ENCODE measurements around the gene C2CD2L.
"Not testable (repeated sequence)": the region's sequence is repeated elsewhere in the genome, so short reads cannot be mapped to it uniquely, and the experiment has no call there.

The C2CD2L gene

DNA sequence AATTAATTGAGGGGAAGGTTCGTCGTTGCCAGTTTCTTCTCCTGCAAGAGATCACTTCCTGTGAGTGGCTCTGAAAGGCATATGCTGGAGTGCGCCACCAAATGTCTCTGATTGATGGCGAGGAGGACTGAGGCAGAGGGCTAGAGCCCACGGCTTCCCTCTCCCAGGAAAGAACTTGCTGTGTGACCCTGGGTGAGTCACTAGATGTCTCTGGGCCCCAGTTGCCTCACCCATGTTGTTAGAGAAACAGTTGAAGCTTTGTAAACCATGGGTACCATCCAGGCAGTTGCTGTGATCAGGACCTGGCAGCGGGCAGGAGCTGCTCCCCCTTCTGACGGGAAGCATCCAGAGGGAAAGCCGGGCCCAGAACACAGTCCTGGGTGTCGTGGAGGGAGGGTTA, 44.9 kb downstream of the C2CD2L start:
- no peak for DNase-seq (ENCODE audit: low read depth)

DNA sequence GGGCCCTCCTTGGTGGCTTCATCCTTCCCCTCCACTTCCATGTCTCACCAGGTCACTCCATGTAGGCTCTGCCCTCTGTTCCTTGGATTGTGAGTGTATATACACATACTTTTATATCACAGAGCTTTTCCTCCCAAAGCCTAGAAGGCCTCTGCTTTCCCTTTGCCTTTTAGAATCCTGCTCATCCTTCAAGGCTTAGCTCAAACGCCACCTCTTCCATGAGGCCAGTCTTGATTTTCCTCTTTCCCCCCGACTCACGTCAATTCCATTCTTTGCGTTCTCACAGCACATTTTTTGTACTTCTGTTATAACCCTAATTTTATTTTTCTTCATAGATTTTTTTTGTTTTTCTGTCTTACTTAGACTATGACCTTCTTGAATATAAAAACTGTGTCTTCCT, 45.5 kb downstream of the C2CD2L start:
- no peak for DNase-seq (ENCODE audit: low read depth)

DNA sequence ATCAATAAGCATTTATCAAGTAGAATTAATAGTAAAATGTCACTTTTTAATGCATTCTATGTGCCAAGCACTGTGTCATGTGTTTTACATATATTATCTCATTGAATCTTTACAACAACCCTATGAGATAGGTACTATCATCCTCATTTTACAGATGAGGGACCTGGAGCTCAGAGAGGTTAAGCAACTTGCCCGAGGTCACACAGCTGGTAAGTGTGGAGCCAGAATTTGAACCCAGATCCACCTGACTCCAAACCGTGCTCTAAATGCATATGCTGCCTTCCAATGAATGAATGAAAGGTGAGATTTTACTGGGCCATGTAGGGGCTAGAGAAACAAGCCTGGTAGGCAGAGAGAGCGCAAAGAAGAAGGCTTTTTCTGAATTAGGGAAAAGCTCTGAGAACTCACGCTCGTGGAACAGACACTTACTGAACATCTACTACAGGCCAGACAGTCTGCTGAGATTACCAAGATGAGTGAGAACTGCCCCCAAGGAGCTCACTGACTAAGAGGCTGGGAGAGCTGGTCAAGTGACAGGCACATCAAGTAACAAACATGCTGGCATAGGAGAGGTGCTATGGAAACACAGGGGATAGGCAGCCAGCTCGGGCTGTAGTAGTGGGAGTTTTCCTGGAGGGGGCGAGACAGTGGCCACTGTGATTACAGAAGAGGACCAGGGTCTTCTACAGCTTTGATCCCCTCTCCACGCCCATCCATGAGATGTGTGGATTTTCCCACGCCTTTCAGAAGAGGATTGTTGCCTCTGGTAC, 46.1 kb downstream of the C2CD2L start:
- no peak for DNase-seq (ENCODE audit: low read depth)

DNA sequence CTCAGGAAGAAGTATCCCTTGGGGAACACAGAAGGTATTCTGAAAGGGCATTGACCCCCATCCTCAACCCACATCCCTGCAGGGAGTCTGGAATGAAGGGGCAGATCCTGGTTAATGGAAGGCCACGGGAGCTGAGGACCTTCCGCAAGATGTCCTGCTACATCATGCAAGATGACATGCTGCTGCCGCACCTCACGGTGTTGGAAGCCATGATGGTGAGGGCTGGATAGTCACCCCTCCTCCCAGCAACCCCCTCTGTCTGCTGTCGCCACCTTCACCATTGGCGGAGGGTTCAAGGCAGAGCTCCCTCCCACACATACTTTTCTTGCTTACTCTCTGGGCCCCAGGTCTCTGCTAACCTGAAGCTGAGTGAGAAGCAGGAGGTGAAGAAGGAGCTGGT, 47.0 kb downstream of the C2CD2L start:
- no peak for DNase-seq (ENCODE audit: low read depth)

DNA sequence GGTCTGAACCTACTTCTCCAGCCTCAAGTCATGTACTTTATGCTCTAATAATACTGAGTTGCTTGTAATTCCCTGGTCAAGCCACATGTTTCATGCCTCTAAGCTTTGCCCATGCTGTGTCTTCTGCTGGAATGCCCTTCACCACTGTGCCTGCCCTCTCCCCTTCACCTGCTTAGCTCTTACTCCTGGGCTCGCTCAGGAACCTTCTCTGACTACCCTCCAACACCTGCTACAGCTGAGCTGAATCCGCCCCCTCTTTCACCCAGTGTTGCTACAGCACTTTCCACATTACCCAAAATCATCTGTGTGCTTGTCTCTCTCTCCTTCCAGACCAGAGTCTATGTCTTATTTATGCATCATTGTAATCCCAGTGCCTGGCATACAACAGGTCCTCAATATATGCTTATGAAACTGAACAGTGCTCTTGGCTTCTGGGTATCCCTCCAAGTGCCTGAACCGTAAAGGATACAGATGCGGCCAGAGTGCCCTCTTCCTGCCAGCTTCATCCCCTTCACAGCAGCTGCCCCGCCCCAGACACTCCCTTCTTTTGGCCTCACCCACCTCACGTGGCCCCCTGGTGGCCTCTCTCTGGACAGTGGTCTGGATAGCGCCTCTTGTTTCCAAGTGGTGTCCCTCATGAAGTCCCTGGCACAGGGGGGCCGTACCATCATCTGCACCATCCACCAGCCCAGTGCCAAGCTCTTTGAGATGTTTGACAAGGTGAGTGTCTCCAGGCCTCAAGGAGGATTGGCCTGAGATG, 48.8 kb downstream of the C2CD2L start:
- no peak for DNase-seq (ENCODE audit: low read depth)

DNA sequence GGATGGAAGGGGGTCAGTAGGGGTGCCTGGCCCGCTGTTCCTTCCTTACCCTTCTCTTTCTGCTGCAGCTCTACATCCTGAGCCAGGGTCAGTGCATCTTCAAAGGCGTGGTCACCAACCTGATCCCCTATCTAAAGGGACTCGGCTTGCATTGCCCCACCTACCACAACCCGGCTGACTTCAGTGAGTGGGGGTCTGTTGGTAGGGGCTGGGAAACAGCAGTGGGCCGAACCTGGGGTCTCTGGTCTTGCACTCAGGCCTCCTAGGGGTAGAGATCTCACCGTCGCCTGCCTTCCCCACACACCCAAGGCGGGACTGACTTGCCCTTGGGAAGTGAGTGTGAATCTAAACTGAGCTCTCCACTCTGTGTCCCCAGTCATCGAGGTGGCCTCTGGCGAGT, 49.4 kb downstream of the C2CD2L start:
- DNase-seq (ENCODE audit: low read depth), result no peak

DNA sequence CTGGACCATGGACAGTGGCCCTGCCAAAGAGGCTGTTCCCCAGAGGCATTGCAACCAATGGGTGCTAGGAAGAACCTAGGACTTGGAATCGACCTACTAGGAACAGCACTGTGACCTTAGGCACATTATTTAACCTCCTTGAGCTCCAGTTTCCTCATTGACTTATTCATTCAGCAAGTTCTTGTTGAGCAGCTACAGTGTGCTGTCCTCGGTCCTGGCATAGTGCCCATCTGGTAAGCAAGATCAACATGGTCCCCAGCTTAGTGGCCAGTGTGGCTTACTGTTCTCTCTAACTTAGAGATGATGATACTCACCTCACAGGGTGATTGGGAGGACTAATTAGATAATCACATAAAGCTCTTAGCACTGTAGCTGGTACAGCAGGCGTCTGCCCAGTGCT, 49.9 kb downstream of the C2CD2L start:
- DNase-seq (ENCODE audit: low read depth), result no peak

DNA sequence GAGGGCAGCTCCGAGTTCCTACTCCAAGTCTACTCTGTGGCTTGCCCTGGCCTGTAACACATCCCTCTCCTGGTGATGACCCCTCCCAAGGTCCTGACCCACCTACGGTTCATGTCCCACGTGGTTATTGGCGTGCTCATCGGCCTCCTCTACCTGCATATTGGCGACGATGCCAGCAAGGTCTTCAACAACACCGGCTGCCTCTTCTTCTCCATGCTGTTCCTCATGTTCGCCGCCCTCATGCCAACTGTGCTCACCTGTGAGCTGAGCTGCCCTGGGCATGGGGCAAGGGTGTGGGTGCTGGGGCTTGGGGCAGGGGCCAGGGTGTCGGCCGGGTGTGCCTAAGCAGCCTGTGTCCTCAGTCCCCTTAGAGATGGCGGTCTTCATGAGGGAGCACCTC, 51.3 kb downstream of the C2CD2L start:
- DNase-seq (ENCODE audit: low read depth), result no peak

DNA sequence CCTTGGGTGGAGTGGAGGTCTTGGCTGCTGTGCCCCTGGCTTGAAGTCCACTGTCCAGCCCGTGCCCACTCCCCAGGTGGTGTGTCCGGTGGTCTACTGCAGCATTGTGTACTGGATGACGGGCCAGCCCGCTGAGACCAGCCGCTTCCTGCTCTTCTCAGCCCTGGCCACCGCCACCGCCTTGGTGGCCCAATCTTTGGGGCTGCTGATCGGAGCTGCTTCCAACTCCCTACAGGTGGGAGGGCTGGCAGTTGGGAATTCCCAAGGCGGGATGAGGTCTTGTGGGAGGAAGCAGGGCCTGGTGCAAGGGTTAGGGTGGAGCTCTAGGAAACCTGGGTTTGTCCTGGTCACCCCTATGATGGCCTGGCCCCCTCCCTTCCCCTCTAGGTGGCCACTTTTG, 53.0 kb downstream of the C2CD2L start:
- DNase-seq (ENCODE audit: low read depth), result no peak

DNA sequence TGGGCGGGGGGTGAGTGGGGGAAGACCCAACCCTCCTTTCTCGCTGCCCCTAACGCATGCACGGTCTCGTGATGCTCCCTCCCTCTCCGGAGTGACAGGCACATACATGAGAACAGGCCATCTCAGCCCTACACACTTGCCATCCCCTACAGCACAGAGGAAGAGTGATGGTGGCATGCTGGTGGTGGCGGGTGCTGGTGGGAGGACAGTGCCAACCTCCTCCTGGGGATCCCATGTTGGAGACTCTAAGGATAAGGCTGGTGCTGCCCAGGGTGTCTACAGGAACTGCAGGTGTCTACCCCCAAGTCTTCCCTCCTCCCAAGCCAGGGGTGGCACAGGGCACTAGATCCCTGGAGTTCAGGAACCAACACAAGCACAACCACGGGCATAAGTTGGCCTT, 54.7 kb downstream of the C2CD2L start:
- no peak for DNase-seq (ENCODE audit: low read depth)

DNA sequence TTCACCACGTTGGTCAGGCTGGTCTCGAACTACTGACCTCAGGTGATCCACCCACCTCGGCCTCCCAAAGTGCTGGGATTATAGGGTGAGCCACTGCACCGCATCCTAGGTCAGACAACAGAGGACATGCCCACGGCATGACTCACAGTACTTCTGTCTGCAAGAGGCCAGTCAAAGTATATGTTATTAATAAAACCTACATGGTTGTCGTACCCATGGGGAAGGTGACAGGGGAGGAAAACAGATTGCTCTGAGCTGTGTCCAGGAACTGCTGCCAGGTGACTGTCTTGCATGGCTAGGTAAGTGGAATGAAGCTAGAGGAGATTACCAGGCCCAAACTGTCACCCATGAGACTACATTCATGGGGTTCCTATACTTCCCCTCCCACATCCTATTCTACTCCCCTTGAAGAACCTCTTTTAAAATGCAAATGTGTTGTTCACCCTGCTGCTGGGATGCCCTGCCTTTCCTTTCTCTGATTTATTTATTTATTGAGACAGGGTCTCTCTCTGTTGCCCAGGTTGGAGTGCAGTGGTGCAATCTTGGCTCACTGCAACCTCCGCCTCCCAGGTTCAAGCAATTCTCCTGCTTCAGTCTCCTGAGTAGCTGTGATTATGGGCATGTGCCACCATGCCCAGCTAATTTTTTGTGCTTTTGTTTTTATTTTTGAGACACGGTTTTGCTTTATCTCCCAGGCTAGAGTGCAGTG, 59.4 kb downstream of the C2CD2L start:
- no peak for DNase-seq (ENCODE audit: low read depth)

DNA sequence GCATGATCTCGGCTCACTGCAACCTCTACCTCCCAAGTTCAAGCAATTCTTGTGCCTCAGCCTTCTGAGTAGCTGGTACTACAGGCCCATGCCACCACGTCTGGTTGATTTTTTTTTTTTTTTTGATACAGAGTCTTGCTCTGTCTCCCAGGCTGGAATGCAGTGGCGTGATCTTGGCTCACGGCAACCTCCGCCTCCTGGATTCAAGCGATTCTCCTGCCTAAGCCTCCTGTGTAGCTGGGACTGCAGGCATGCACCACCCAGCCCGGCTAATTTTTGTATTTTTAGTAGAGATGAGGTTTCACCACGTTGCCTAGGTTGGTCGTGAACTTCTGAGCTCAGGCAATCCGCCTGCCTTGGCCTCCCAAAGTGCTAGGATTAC, 59.9 kb downstream of the C2CD2L start:
- not testable (repeated sequence) for DNase-seq (ENCODE audit: low read depth)

DNA sequence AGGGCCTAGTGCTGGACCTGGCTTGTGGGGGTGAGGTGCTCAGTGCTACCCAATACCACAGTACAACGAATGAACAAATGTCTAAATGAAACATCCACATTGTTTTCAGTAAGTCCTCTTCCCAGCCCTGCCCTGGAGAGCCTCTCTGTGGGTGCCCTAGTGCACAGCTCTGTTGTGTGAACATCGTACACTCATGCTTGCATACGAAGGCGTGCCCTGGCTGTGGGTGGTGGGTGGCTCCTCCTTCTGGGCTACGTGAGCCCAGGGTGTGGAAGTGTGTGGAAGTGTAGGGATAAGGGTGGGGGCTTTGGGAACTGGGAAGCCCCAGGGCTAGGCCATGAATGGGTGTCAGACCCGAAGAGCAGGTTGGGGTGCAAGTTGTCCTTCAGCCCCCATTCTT, 60.8 kb downstream of the C2CD2L start:
- no peak for DNase-seq (ENCODE audit: low read depth)
